Activated T-cell treated with anti-CD3 and anti-CD28 coated beads for 4 hours (primary cell): ENCODE results near the gene DCAF15.

Experiments used
- DNase-seq: peaks from one replicate; pipeline ENCODE4 v3.0.0-alpha.2; 2020

DCAF15 gene

GRCh38 chr19:13931391-13932148 lies 20.7 kb upstream of the DCAF15 start:
- no peak for DNase-seq

- DNase-seq, result no peak
Observed at GRCh38 chr19:13932149-13932637, 20.1 kb upstream of the DCAF15 start.

DNA sequence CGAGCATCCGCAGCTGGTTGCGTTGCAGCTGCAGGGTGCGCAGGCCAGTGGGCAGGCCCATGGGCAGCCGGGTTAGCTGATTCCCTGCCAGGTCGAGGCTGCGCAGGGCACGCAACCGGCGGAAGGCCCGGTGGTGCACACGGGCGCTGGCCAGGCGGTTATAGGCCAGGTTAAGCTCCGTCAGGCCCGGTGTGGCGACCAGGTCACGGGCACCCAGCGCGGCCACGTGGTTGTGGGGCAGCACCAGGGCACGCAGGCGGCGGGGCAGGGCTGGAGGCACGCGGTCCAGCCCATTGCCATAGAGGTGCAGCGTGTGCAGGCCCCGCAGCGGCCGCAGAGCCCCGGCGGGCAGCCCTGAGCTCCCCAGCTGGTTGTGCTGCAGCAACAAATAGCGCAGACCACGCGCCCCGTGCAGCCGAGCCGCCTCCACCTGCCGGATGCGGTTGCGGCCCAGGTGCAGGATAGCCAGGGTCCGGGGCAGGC lies 19.4 kb upstream of the DCAF15 start:
- no peak for DNase-seq

DNA sequence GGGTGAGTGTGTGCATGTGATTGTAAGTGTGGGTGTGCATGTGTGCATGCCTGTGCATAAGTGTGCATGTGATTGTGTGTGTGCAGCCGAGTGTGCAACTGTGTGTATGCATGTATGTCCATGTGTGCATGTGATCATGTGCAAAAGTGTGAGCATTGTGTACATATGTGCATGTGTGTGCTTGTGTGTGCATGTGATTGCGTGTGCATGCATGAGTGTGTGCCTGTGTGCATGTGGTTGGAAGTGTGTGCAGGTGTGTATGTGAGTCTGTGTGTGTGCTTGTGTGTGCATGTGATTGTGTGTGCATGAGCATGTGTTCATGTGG lies 17.6 kb upstream of the DCAF15 start:
- DNase-seq, result no peak

GRCh38 chr19:13935765-13936510 lies 16.4 kb upstream of the DCAF15 start:
- no peak for DNase-seq

GRCh38 chr19:13937479-13938300 lies 14.6 kb upstream of the DCAF15 start:
- no peak for DNase-seq

GRCh38 chr19:13938301-13939064 lies 13.8 kb upstream of the DCAF15 start, which contains the start of gene PODNL1:
Gene PODNL1 (minus strand): TSS chr19:13938417. CDS start chr19:13938181, 236 bp downstream.
- DNase-seq, result no peak

DNA sequence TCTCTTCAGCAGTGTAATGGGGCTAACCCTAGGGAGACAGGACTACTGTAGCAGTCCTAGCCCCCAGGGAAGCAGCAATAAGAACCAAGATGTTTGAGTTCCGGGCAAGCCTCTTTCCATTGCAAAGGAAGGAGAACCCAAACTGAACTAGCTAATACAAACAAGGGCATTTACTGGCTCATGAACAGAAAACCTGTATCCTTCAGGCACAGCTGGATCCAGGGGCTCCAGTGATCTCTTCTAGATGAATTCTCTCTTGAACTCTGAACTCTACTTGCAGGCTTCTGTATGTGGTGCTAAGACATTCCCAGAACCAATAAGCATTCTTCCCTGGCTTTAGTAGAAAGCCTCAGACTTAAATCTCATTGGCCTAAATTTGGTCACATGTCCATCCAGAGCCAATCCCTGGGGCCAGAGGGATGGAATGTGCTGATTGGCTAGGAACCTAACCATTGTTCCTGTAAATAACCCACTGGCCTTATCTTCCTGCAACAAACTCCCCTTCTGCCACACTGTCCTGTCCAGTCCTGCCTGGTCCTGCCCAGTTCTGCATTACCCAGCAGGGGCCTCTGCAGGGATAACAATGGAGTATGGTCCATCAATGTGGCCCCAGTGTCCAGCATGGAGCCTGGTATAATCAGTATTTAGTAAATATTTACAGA lies 10.2 kb upstream of the DCAF15 start:
- DNase-seq, result no peak

GRCh38 chr19:13946414-13946813 lies 5.9 kb upstream of the DCAF15 start:
- DNase-seq, result no peak

GRCh38 chr19:13951043-13951442 lies 1.3 kb upstream of the DCAF15 start:
- no peak for DNase-seq

GRCh38 chr19:13951799-13952153 lies 533 bp upstream of the DCAF15 start:
- DNase-seq, result no peak

DNA sequence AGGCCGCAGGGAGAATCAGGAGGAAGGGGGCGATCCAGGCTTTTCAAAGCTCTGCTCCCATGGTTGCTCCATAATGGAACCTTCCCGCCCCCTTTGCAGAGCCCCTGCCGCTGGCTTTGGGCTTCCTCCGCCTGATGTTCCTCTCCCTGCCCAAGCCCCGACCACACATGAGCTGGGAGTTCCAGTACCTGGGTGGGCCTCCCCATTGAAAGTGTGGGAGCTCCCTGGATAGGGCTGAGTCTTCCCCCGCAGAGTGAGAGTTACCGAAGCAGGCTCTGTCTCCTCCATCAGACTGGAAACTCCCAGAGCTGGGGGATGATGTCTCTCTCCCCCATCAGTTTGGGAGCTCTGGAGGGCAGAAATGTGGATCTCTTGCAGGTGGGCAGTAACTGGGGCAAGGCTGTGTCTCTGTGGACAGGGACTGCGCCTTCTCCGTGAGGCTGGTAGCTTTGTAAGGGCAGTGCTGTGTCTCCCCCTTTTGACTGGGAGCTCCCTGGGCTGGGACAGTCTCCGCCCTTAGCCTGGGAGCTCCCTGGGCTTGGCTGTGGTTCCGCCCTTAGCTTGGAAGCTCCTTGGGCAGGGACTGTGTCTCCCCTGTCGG lies 722 bp downstream of the DCAF15 start:
- no peak for DNase-seq

DNA sequence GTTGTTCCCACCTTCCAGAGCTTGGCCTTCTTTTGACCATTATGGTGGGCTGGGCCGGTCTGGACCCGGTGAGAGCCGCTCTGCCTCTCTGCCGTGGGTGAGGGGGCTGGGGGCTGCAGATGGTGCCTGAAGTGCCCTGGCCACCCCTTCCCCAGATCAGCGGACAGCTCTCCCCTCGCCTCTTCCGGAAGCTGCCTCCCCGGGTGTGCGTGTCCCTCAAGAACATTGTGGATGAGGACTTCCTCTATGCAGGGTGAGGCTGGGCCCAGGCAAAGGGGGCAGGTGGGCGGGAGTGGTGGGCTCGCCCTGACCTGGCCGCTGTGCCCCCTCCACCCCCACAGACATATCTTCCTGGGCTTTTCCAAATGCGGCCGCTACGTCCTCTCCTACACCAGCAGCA lies 1.9 kb downstream of the DCAF15 start:
- no peak for DNase-seq

- no peak for DNase-seq
Observed at GRCh38 chr19:13955662-13956364, 3.5 kb downstream of the DCAF15 start.

DNA sequence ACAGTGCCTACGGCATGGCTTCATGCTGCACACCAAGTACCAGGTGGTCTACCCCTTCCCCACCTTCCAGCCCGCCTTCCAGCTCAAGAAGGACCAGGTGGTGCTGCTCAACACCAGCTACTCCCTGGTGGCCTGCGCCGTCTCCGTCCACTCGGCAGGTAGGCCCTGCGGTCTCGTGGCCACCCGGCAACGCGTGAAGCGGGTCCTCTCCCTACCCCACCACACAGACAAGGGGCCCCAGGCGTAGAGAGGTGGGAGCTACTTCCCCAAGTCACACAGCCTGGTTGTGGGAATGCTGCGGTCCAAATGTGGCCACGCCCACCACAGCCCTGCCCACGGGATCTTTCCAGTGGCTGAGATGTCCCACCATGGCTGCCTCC lies 4.0 kb downstream of the DCAF15 start:
- no peak for DNase-seq

DNA sequence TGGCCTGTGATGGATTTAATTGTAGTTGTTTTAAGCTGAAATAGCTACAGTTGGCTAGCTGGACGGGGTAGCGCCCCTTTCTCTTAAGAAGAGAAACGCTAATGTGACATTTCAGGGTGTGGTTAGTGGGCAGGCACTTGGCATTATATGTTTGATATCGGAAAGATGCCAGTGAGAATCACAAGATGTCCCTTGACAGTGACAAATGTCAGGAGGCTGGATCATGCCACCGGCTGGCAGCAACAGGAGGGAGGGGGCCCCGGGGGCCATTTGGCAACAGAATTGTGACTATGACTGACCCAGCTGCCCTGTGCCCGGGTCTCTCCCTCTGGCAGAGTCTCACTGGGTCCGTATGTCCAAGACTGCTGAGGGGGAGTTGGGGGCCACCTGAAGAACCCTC lies 4.7 kb downstream of the DCAF15 start:
- DNase-seq, result no peak

GRCh38 chr19:13958043-13958442 lies 5.7 kb downstream of the DCAF15 start:
- no peak for DNase-seq

DNA sequence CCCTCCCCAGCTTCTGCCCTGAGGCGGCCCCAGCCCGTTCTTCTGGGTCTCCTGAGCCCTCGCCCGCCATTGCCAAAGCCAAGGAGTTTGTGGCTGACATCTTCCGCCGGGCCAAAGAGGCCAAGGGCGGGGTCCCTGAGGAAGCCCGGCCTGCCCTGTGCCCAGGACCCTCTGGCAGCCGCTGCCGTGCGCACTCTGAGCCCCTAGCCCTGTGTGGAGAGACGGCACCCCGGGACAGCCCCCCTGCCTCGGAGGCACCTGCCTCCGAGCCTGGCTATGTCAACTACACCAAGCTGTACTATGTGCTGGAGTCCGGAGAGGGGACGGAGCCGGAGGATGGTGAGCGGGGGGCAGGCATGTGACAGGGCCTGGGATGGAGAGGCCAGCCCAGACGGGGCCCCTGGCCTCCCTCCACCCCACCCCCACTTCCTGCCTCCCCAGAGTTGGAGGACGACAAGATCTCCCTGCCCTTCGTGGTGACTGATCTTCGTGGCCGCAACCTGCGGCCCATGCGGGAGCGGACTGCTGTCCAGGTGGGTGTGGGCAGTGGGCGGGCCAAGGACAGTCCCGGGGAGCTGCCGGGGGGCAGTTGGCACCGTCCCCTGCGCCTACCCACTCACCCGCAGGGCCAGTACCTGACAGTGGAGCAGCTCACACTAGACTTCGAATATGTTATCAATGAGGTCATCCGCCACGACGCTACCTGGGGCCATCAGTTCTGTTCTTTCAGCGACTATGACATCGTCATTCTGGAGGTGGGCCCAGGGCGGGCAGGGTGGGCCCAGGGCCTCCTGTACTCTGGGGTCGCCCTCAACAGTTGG lies 7.0 kb downstream of the DCAF15 start:
- DNase-seq, result no peak

DNA sequence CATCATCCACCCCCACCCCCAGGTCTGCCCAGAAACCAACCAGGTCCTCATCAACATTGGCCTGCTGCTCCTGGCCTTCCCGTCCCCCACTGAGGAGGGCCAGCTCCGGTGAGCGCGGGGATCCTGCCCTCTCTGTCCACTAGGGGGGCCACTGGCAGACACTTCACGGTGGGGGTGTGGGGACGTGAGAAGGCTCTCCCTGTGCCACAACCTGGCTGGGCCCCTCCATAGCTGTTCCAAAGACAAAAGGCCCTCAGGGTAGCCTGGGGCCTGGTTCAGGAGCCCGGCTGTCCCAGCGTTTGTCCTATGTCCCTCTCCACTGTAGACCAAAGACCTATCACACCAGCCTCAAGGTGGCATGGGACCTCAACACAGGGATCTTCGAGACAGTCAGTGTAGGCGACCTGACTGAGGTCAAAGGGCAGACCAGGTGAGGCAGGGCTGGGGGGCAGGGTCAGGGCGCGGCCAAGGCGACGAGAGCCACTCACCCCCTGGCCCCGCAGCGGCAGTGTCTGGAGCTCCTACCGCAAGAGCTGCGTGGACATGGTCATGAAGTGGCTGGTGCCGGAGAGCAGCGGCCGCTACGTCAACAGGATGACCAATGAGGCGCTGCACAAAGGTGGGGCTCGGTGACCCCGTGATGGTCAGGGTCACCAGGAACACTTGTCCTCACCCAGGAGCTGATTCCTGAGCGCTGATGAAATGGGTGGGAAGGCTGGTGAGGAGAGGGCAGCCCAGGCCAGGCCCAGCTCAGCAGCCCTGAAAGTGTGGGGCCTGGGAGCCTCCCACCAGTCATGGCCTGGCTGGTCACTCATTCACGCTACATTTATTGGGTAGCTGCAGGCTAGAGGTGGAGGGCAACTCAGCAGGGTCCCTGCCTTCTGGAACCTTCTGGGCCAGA lies 7.9 kb downstream of the DCAF15 start:
- DNase-seq, result no peak
